ENCODE data around the gene OMA1. TPM values are rescaled to one million over a fixed set of nuclear protein-coding genes. Genes with fewer than 3 reads are reported as not detected.
"Not testable (repeated sequence)": the region's sequence is repeated elsewhere in the genome, so short reads cannot be mapped to it uniquely, and the experiment has no call there.

The OMA1 gene
- total RNA-seq, 3 donors from 2014 or later (not counting 1 experiment from before 2014, with no cell fraction given) = 27.2 to 41.1 (median 31.2) TPM

DNA sequence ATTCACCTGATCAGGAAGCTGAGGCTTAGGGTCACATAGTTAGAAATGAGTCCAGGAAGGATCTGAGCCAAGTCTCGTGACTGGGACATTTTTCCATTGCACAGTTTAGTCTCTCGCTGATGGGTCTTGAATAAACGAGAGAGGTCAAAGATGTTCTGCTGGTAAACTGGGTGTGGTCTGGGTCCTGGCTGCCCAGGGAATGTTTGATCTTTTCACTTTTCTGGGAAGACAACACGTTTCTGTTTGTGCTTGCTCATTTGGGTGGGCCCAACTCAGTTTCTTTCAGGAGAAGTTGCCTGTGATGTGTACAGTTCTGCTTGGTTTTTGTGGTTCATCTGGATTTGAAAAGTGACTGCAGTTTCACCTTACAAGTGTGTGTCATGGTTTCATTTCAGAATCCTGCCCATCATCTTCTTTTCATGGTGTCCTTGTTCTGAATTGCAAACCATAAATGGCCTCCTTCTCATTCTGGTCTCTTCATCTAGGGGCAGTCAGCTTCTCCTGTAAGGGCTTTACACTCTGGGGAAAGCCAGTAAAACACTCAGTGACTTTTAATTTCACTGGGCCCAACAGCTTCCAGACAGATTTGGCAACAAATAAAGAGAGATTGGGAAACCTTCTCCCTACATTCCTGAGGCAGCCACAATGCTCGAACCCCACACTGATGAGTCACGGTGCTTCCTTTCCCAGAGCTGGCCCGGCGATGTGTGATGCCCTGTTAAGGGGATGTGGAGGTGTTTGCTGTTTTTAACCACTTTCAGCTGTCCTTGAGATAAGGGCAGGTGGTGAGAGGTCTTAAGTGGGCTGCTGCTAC lies 37.8 kb upstream of the OMA1 start:
- Mint-ChIP-seq H3K36me3 (no peaks in the 10 kb centered on the region), H3K9me3 (no peaks in the 10 kb centered on the region), H3K27ac (no peak overlapping the region), H3K4me1 (peaks cover 0 to 4% of the 10 kb centered on the region in 2 donors), H3K4me3 (no peak overlapping the region), H3K27me3 (ENCODE audit: low read depth in 2 of 2) (peaks cover 26 to 44% of the 10 kb centered on the region in 2 donors)
- no peaks in the 10 kb centered on the region for H3K4me1 ChIP-seq (ENCODE audit: control insufficient read depth, insufficient read depth, low read length)
- no peaks in the 10 kb centered on the region for H3K36me3 ChIP-seq (ENCODE audit: control insufficient read depth, insufficient read depth, low read length)
- intact Hi-C loops (cut with micrococcal nuclease) = no loop called here
- no peak overlapping the region for H3K4me3 ChIP-seq (ENCODE audit: low read length)
- 30% methylated on average over 8 of the region's 8 CpGs for WGBS (ENCODE audit: insufficient coverage)
- no peak for TF ChIP-seq CTCF (IDR thresholded peaks at IDR 0.05)
- DNase-seq (no peak), ATAC-seq (no peak)
- H3K27ac ChIP-seq (ENCODE audit: low read length) = no peak overlapping the region
- peaks cover under 1% of the 10 kb centered on the region for H3K27me3 ChIP-seq (ENCODE audit: control insufficient read depth, insufficient read depth, low read length)
- no peaks in the 10 kb centered on the region for H3K9me3 ChIP-seq (ENCODE audit: control insufficient read depth, insufficient read depth, low read length)

- no peaks in the 10 kb centered on the region for H3K9me3 Mint-ChIP-seq
- H3K4me3 ChIP-seq (ENCODE audit: low read length) = no peak overlapping the region
- H3K36me3 Mint-ChIP-seq = no peaks in the 10 kb centered on the region
- H3K9me3 ChIP-seq (ENCODE audit: control insufficient read depth, insufficient read depth, low read length) = no peaks in the 10 kb centered on the region
- intact Hi-C loops (cut with micrococcal nuclease) = no loop called here
- no peaks in the 10 kb centered on the region for H3K36me3 ChIP-seq (ENCODE audit: control insufficient read depth, insufficient read depth, low read length)
- H3K4me1 ChIP-seq (ENCODE audit: control insufficient read depth, insufficient read depth, low read length) = no peaks in the 10 kb centered on the region
- no peak overlapping the region for H3K27ac Mint-ChIP-seq
- WGBS (ENCODE audit: insufficient coverage) = 17% methylated on average over 1 of the region's 1 CpG
- no peak for DNase-seq
- peaks cover 25 to 48% of the 10 kb centered on the region in 2 donors for H3K27me3 Mint-ChIP-seq (ENCODE audit: low read depth in 2 of 2)
- no peak overlapping the region for H3K27ac ChIP-seq (ENCODE audit: low read length)
- TF ChIP-seq CTCF (IDR thresholded peaks at IDR 0.05) = no peak
- ATAC-seq = peak in 1 of 3 donors; percentile 64
- H3K4me1 Mint-ChIP-seq = peaks cover 0 to 4% of the 10 kb centered on the region in 2 donors
- H3K27me3 ChIP-seq (ENCODE audit: control insufficient read depth, insufficient read depth, low read length) = peaks cover 3% of the 10 kb centered on the region
- no peak overlapping the region for H3K4me3 Mint-ChIP-seq
These were observed 37.0 kb upstream of the OMA1 start for GRCh38 chr1:58583496-58583895.

DNA sequence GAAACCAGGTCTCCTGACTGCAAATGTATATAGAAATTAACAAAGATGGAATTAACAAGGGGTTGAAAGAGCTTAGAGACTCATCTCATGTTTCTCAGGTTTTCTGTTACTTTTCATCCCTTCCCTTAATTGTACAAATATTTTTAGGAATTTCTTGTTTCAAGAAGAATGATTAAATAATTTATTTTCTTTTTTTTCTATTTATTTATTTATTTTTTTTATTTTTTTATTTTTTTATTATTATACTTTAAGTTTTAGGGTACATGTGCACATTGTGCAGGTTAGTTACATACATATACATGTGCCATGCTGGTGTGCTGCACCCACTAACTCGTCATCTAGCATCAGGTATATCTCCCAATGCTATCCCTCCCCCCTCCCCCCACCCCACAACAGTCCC lies 35.6 kb upstream of the OMA1 start:
- H3K27me3 ChIP-seq (ENCODE audit: control insufficient read depth, insufficient read depth, low read length) = peaks cover 11% of the 10 kb centered on the region
- ATAC-seq; H3K9me3 ChIP-seq (ENCODE audit: control insufficient read depth, insufficient read depth, low read length); intact Hi-C loops (cut with micrococcal nuclease); H3K4me1 Mint-ChIP-seq; H3K9me3 Mint-ChIP-seq; H3K27ac ChIP-seq (ENCODE audit: low read length); H3K36me3 Mint-ChIP-seq; H3K4me3 Mint-ChIP-seq; DNase-seq; H3K4me1 ChIP-seq (ENCODE audit: control insufficient read depth, insufficient read depth, low read length); H3K27ac Mint-ChIP-seq; H3K36me3 ChIP-seq (ENCODE audit: control insufficient read depth, insufficient read depth, low read length); H3K4me3 ChIP-seq (ENCODE audit: low read length): not testable (repeated sequence)
- no CpG with 5 or more reads among the region's 1 CpG for WGBS (ENCODE audit: insufficient coverage)
- H3K27me3 Mint-ChIP-seq (ENCODE audit: low read depth in 2 of 2) = peaks cover 36 to 60% of the 10 kb centered on the region in 2 donors

GRCh38 chr1:58581641-58582040 lies 35.1 kb upstream of the OMA1 start:
- H3K4me1 ChIP-seq (ENCODE audit: control insufficient read depth, insufficient read depth, low read length) = peaks cover 1% of the 10 kb centered on the region
- Mint-ChIP-seq H3K36me3 (no peaks in the 10 kb centered on the region), H3K27me3 (ENCODE audit: low read depth in 2 of 2) (peaks cover 34 to 56% of the 10 kb centered on the region in 2 donors), H3K4me3 (no peak overlapping the region), H3K27ac (no peak overlapping the region), H3K9me3 (no peaks in the 10 kb centered on the region), H3K4me1 (peaks cover 0 to 10% of the 10 kb centered on the region in 2 donors)
- intact Hi-C loops (cut with micrococcal nuclease) = no loop called here
- ATAC-seq (no peak), DNase-seq (no peak)
- no peaks in the 10 kb centered on the region for H3K36me3 ChIP-seq (ENCODE audit: control insufficient read depth, insufficient read depth, low read length)
- TF ChIP-seq CTCF (IDR thresholded peaks at IDR 0.05) = no peak
- H3K27me3 ChIP-seq (ENCODE audit: control insufficient read depth, insufficient read depth, low read length) = peaks cover 12% of the 10 kb centered on the region
- no peak overlapping the region for H3K27ac ChIP-seq (ENCODE audit: low read length)
- 86% methylated on average over 1 of the region's 2 CpGs for WGBS (ENCODE audit: insufficient coverage)
- H3K4me3 ChIP-seq (ENCODE audit: low read length) = no peak overlapping the region
- no peaks in the 10 kb centered on the region for H3K9me3 ChIP-seq (ENCODE audit: control insufficient read depth, insufficient read depth, low read length)
